ENCODE data around the gene SCTR.

SCTR gene

DNA sequence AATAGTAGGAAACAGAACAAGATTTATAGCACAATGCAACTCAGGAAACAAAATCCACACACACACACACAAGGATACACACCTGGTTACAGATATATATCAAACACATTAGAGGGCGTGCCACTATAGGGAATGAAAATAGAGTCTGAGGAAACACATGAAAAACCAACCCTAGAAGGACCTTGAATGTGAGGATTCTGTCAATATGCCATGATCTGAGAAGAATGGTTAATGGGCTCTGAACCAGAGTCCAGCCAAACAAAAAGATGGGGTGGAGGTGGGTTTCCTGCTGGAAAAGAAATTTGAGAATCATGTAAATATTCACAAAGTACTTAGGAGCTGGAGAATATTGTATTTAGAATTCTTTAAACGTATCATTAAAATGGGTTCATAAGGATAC is 100.5 kb downstream of the SCTR start:
- no peaks in the 10 kb centered on the region for H4K20me1 ChIP-seq
- no peak overlapping the region for H3K4me3 ChIP-seq
- H3K9me3 ChIP-seq (replicated peaks in 1 of 11) = peaks cover 15 to 28% (median 22%) of the 10 kb centered on the region in 11 experiments
- H3K36me3 ChIP-seq = no peaks in the 10 kb centered on the region; a peak in 1 of 22 replicates
- no peak overlapping the region for H3K27ac ChIP-seq
- peaks cover 0 to 57% (median 11%) of the 10 kb centered on the region in 10 experiments; a peak in 14 of 20 replicates for H3K4me1 ChIP-seq
- no peaks in the 10 kb centered on the region for H3K27me3 ChIP-seq
- no peak for TF ChIP-seq Cebpa-rat (IDR thresholded peaks at IDR 0.05)
- H3K9ac ChIP-seq = no peak overlapping the region
- no peak overlapping the region for H3K4me2 ChIP-seq

DNA sequence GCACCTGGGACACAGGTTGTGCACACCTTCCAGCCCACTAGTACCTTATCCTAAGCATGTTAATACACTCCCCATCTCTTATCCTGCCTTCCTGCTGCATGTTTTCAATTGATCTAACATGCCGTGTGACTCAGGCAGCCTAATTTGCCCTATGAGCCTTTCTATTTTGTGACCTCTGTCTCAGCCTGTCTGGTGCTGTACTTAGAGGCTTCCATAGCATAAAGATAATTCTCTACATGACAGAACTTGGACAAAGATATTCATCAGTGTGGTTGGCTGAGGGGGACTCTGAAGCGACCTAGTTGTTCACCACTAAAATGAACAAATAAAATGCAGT is 101.2 kb downstream of the SCTR start:
- Histone ChIP-seq H3K4me3 (no peak overlapping the region), H3K4me2 (peak overlapping the region in 3 of 11 experiments; percentile 15 to 21 (median 15); a peak in 4 of 22 replicates), H4K20me1 (no peaks in the 10 kb centered on the region), H3K27ac (no peak overlapping the region), H3K27me3 (no peaks in the 10 kb centered on the region), H3K9me3 (replicated peaks in 1 of 11) (peaks cover 15 to 28% (median 22%) of the 10 kb centered on the region in 11 experiments), H3K4me1 (peaks cover 0 to 49% (median 11%) of the 10 kb centered on the region in 10 experiments; a peak in 12 of 20 replicates), H3K36me3 (no peaks in the 10 kb centered on the region; a peak in 1 of 22 replicates), H3K9ac (no peak overlapping the region)
- TF ChIP-seq Cebpa-rat (IDR thresholded peaks at IDR 0.05) = no peak

GRCh38 chr2:119422360-119423107 is 101.7 kb downstream of the SCTR start:
- H3K36me3 ChIP-seq = no peaks in the 10 kb centered on the region; a peak in 1 of 22 replicates
- no peak overlapping the region for H3K4me3 ChIP-seq
- H3K9me3 ChIP-seq (replicated peaks in 1 of 11) = peaks cover 15 to 28% (median 22%) of the 10 kb centered on the region in 11 experiments
- H3K27me3 ChIP-seq = no peaks in the 10 kb centered on the region
- H4K20me1 ChIP-seq = no peaks in the 10 kb centered on the region
- peaks cover 0 to 44% (median 11%) of the 10 kb centered on the region in 10 experiments; a peak in 12 of 20 replicates for H3K4me1 ChIP-seq
- H3K27ac ChIP-seq = no peak overlapping the region
- no peak for TF ChIP-seq Cebpa-rat (IDR thresholded peaks at IDR 0.05)
- no peak overlapping the region for H3K9ac ChIP-seq
- H3K4me2 ChIP-seq = peak overlapping the region in 3 of 11 experiments; percentile 15 to 21 (median 15); a peak in 4 of 22 replicates

DNA sequence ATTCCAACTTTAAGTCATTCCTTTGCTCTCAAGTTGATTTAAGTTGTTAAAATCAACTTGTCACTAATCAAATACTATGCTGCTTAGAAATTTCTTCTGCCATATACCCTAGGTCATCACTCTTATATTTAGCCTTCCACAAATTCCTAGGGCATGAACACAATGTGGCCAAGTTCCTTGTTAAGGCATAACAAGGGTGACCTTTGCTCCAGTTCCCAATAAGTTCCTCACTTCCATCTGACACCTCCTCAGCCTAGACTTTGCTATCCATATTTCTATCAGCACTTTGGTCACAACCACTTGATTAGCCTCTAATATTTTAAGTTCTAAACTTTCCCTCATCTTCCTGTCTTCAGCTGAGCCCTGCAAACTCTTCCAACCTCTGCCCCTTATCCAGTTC is 102.5 kb downstream of the SCTR start:
- TF ChIP-seq Cebpa-rat (IDR thresholded peaks at IDR 0.05) = no peak
- Histone ChIP-seq H4K20me1 (no peaks in the 10 kb centered on the region), H3K4me2 (peak overlapping the region in 1 of 11 experiments; percentile 31; a peak in 2 of 22 replicates), H3K4me3 (no peak overlapping the region), H3K9ac (no peak overlapping the region), H3K36me3 (no peaks in the 10 kb centered on the region; a peak in 1 of 22 replicates), H3K4me1 (peaks cover 0 to 36% (median 10%) of the 10 kb centered on the region in 10 experiments; a peak in 15 of 20 replicates), H3K27ac (no peak overlapping the region), H3K9me3 (replicated peaks in 1 of 11) (peaks cover 15 to 28% (median 22%) of the 10 kb centered on the region in 11 experiments), H3K27me3 (no peaks in the 10 kb centered on the region)

- no peak overlapping the region for H3K27ac ChIP-seq
Observed at GRCh38 chr2:119421304-119421703, 103.0 kb downstream of the SCTR start.

DNA sequence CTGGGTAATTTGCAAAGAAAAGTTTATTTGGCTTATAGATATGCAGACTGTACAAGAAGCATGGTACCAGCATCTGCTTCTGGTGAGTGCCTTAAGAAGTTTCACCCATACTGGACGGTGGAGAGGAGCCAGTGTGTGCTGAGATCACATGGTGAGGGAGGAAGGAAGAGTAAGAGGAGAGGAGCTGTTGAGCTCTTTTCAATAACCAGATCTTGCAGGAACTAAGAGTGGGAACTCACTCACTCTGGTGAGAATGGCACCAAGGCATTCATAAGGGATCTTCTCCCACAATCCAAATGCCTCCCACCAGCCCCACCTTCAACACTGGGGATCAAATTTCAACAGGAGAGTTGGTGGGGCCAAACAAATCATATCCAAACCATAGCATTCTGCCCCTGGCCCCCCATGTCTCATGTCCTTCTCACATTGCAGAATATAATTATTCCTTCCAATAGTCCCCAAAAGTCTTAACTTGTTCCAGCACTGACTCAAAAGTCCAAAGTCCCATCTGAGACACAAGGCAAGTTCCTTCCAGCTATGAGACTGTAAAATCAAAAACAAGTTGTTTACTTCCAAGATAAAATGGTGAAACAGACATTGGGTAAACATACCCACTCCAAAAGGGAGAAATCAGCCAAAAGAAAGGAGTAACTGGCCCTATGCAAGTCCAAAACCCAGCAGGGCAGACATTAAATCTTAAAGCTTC is 104.3 kb downstream of the SCTR start:
- peaks cover 15 to 30% (median 22%) of the 10 kb centered on the region in 11 experiments for H3K9me3 ChIP-seq (replicated peaks in 1 of 11)
- H3K4me1 ChIP-seq = peaks cover 8 to 32% (median 21%) of the 10 kb centered on the region in 10 experiments
- H3K36me3 ChIP-seq = no peaks in the 10 kb centered on the region; a peak in 1 of 22 replicates
- H3K4me2 ChIP-seq = peak overlapping the region in 2 of 11 experiments; percentile 23 to 74; a peak in 4 of 22 replicates
- TF ChIP-seq Cebpa-rat (IDR thresholded peaks at IDR 0.05) = no peak
- no peak overlapping the region for H3K27ac ChIP-seq
- H3K9ac ChIP-seq = no peak overlapping the region
- no peak overlapping the region for H3K4me3 ChIP-seq
- H3K27me3 ChIP-seq = no peaks in the 10 kb centered on the region
- no peaks in the 10 kb centered on the region for H4K20me1 ChIP-seq

More at GRCh38 chr2:119421304-119421703, 103.0 kb downstream of the SCTR start:
- H3K9ac ChIP-seq = no peak overlapping the region
- no peak overlapping the region for H3K4me3 ChIP-seq
- H3K9me3 ChIP-seq (replicated peaks in 1 of 11) = peaks cover 15 to 28% (median 22%) of the 10 kb centered on the region in 11 experiments
- H3K4me2 ChIP-seq = peak overlapping the region in 1 of 11 experiments; percentile 31; a peak in 1 of 22 replicates
- H3K36me3 ChIP-seq = no peaks in the 10 kb centered on the region; a peak in 1 of 22 replicates
- peaks cover 0 to 32% (median 11%) of the 10 kb centered on the region in 10 experiments; a peak in 17 of 20 replicates for H3K4me1 ChIP-seq
- no peaks in the 10 kb centered on the region for H3K27me3 ChIP-seq
- TF ChIP-seq Cebpa-rat (IDR thresholded peaks at IDR 0.05) = no peak
- H4K20me1 ChIP-seq = no peaks in the 10 kb centered on the region

GRCh38 chr2:119419065-119419464 is 105.2 kb downstream of the SCTR start:
- H3K36me3 ChIP-seq = no peaks in the 10 kb centered on the region; a peak in 1 of 22 replicates
- no peak overlapping the region for H3K9ac ChIP-seq
- peaks cover 13 to 41% (median 27%) of the 10 kb centered on the region in 10 experiments for H3K4me1 ChIP-seq
- H3K4me2 ChIP-seq = no peak overlapping the region
- no peaks in the 10 kb centered on the region for H3K27me3 ChIP-seq
- H3K4me3 ChIP-seq = no peak overlapping the region
- no peak for TF ChIP-seq Cebpa-rat (IDR thresholded peaks at IDR 0.05)
- H3K27ac ChIP-seq = no peak overlapping the region
- peaks cover 15 to 39% (median 29%) of the 10 kb centered on the region in 11 experiments for H3K9me3 ChIP-seq (replicated peaks in 1 of 11)
- H4K20me1 ChIP-seq = no peaks in the 10 kb centered on the region

DNA sequence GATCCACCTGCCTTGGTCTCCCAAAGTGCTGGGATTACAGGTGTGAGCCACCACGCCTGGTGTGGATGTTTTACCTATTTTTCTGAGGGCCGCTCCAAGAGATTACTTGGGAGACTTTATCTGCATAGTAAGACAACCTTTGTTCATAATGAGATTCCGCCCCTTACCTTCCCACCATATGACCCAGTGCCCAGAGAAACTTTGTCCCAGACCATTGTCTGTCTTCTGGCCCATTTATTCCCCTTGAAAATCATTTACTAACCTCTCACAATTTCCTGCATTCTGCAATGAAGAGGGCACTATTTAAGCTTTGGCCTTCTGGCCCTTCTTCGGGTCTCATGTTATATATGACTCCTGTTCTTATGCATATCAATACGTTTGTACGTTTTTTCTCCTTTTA is 106.4 kb downstream of the SCTR start:
- Histone ChIP-seq H3K4me2 (no peak overlapping the region), H3K27me3 (no peaks in the 10 kb centered on the region), H3K9ac (no peak overlapping the region), H4K20me1 (no peaks in the 10 kb centered on the region), H3K27ac (no peak overlapping the region), H3K9me3 (replicated peaks in 1 of 11) (peaks cover 15 to 40% (median 34%) of the 10 kb centered on the region in 11 experiments), H3K4me3 (no peak overlapping the region), H3K4me1 (peaks cover 13 to 43% (median 27%) of the 10 kb centered on the region in 10 experiments), H3K36me3 (no peaks in the 10 kb centered on the region; a peak in 1 of 22 replicates)
- no peak for TF ChIP-seq Cebpa-rat (IDR thresholded peaks at IDR 0.05)
